GM19238 (cell line): ENCODE data around the gene PHGDH.
"Not testable (repeated sequence)": the region's sequence is repeated elsewhere in the genome, so short reads cannot be mapped to it uniquely, and the experiment has no call there.

Experiments used
- DNase-seq: peaks from one replicate; pipeline ENCODE4 v3.0.0; 2011; ENCODE audit warnings: low spot score; ENCODE audit not compliant: insufficient read length

The PHGDH gene

DNA sequence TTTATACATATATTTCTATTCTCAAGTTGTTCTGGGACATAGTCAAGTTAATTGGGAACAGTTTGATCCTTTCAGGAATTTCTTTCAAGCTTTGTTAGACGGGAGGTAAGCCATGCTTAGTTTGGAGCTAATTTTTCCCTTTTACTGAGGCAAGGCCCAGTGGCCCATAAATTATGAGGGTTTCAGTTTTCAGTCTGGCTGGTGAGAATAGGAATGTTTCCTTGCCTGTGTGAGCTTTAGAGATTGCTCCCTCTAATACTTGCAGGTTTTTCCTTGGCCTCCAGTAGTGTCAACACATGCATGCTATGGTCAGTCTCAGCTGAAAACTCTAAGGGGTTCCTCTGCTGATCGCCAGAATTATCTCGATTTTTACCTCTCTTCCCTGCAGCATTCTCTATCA, 14.1 kb upstream of the PHGDH start:
- no peak for DNase-seq

DNA sequence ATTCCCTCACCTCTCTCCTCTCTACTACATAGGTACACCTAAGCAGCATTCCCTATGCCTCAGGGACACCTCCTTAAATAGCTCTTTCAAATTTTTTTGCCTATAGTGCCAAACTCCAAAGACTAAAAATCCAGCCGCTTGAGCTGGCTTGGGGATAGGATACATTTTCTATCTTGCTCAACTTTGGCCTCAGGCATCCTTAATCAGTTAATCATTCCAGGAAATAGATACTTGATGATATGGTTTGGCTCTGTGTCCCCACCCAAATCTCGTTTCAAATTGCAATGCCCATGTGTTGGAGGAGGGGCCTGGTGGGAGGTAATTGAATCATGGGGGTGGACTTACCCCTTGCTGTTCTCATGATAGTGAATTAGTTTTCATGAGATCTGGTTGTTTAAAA, 11.4 kb upstream of the PHGDH start:
- DNase-seq = no peak

DNA sequence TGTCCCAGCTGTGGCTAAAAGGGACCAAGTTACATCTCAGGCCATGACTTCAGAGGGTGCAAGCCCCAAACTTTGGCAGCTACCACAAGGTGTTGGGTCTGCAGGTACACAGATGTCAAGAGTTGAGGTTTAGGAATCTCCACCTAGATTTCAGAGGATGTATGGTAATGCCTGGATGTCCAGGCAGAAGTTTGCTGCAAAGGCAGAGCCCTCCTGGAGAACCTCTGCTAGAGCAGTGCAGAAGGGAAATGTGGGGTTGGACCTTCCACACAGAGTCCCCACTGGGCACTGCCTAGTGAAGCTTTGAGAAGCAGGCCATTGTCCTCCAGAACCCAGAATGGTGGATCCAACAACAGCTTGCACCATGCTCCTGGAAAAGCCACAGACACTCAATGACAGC, 10.1 kb upstream of the PHGDH start:
- DNase-seq = no peak

GRCh38 chr1:119702384-119702783, 9.3 kb upstream of the PHGDH start:
- DNase-seq = no peak

DNA sequence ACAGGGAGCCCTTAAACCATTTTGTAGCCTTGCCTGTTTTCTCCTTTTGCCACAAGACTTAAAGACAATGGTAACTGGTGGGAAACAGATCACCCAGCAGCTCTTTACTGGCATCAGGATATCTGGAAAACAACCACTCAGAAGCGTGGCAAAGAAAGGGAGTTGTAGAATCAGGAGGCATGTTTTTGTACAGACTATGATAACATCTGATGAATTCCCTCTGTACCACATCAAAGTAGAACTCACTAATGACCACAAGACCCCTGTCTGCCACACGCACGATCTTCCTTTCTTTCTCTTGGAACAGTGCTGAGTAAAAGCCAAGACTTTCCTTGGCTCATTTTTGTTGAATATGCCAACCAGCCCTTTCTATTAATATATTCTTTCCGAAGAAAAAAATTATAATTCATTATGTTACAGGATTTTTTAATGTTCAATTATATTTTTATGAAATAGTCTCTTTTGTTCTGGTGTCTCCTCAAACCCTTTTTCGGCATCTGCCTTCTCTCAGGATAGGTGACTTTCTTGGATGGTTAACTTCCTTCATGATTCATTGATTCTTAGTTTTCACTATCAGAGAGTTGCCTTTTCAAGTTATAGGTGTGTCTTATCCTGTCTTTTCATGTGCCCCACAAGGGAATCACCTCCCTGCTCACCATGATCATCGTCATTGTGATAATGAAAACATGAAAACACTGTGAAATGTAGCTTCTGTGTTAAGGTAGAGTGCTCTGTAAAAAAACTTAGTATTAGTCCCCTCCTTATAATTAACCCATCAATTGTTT, 7.9 kb upstream of the PHGDH start:
- DNase-seq = no peak

DNA sequence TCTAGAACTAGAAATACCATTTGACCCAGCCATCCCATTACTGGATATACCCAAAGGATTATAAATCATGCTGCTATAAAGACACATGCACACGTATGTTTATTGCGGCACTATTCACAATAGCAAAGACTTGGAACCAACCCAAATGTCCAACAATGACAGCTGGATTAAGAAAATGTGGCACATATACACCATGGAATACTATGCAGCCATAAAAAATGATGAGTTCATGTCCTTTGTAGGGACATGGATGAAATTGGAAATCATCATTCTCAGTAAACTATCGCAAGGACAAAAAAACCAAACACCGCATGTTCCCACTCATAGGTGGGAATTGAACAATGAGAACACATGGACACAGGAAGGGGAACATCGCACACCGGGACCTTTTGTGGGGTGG, 5.1 kb upstream of the PHGDH start:
- DNase-seq = not testable (repeated sequence)

DNA sequence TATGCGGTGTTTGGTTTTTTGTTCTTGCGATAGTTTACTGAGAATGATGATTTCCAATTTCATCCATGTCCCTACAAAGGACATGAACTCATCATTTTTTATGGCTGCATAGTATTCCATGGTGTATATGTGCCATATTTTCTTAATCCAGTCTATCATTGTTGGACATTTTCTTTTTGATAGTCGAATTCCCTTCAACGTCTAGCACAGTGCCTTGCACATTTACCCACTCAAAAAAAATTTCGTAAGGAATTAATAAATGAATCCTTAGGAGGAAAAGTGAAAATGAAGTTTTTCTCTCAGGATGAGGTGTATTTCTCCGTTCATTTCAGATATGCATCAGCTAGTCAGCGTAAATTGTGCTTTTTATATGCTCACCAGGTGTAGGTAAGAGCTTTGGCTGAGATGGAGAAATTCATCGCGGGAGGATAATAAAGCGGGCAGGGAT, 354 bp upstream of the PHGDH start:
- not testable (repeated sequence) for DNase-seq

- DNase-seq = no peak
These were observed 756 bp downstream of the PHGDH start for GRCh38 chr1:119712342-119713038.

DNA sequence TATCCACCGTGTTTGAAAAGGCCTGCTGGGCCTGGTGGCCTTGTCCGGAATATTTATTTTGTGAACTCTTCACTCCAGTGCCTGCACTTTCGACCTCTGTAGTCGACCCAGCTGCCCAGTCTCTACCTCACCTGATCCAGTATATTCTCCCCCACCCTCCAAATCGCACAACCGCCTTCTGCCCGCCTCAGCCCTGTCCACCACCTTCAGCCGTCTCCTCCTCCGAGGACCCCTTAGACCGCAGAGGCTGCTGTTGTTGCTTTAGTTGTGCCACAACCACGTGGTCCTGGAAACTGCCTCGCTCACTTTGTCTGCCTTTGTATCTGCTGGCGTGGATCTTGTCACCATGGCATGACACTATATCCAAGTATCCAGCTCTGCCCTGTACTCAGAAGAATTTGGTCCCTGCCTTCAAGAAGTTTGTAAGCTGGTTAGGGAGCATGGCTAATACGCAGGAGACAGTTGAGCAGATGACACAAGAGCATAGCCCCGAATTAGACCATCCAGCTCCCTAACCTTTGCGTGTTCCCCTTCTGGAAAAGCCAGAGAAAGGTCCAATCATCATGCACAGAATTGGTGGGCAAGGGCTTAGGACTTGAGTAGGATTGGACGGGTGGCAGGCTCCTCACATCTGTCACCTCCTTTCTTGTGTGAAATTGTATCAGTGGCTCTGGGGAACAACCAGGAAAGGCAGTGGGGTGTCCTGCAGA, 1.5 kb downstream of the PHGDH start:
- no peak for DNase-seq

DNA sequence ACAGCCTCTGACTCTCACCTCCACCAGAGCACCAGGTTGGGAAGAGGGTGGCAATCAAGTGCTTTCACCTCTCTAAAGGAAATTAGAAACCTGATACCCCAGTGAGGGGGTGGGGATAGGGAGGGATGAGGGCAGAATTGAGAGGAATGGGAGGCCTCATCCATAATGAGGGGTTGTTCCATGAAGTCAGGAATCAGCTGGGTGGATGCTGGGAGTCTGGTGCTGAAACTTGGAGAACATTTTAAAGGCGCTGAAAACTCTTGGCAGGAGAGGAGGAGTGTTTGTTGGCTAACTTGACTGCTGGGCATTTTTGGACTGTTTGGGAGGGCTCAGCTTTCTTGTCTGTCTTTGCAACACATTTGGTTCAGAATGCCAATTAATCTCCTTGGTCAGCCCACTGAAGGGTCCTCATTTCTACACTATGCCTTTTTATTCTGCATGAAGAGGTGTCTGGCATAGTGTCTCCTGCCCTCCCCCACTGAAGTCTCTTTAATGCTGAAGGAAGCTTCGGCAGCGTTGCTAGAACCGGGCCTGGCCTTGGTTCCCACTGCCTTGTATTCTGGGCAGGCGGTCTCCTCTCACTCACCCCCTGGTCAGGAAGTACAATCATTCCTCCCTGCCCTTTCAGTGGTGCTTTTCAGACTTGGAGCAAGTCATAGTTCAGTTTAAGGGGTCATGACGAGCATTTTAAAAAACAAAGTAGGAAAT, 2.2 kb downstream of the PHGDH start:
- no peak for DNase-seq

- DNase-seq = no peak
These were observed 2.8 kb downstream of the PHGDH start for GRCh38 chr1:119714583-119714982.

GRCh38 chr1:119715542-119715941, 3.8 kb downstream of the PHGDH start:
- no peak for DNase-seq

GRCh38 chr1:119718409-119718808, 6.7 kb downstream of the PHGDH start:
- DNase-seq = no peak

DNA sequence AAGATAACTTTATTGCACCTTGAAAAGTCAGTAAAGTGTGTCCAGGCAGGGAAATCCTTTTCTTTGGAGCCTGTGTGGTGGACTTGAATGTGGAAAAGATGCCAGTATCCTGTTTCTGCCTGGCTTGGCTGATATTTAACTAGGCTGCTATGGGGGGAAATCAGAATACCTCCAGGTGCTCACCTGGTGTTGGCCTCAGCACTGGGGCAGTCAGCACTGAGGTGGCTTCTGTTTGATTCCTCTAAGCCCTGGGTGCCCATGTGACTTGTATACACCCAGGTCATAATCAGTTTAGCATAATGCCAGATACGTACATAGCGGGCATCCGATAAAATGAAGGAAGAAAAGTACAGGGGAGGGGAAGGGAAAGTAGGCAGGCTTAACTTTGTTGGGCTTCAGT, 7.2 kb downstream of the PHGDH start:
- DNase-seq = no peak

- no peak for DNase-seq
These were observed 9.2 kb downstream of the PHGDH start for GRCh38 chr1:119720866-119721440.

DNA sequence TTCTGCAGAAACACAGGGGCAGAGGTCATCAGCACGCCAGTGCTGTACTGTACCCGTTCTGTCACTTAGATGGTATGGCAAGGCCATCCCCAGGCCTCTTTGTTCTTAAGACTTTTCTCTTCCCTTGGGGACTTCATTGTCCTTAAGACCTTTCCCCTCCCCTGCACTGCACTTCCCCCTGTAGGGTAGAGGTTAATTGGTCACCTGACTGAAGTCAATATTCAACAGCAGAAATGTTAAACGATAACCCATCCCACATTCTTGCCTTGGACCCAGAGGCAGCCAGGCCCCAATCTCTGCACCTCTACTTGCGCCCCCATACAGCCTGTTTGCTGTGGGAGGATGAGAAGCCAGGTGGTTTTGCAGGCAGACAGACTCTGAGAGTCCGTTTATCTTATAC, 10.2 kb downstream of the PHGDH start:
- no peak for DNase-seq

- no peak for DNase-seq
These were observed 13.0 kb downstream of the PHGDH start for GRCh38 chr1:119724611-119725218.

DNA sequence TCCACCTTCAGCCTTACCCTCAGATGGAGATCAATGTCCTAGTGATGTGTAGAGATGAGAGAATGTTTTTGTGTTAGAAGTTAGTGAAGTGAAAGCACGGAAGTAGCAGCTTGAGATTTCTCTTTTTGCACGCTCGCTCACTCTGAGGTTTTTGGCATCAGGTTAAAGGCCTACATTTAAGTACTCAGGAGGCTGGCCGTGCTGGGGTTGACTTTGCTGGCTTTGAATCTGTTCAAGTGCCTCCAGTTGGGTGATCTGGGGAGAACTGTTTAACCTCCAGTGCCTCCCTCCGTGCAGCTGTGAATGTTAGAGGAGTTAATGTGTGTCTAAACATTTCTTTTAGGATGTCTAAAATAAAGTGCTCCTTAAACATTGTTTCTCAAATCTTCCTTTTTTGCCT, 13.9 kb downstream of the PHGDH start:
- no peak for DNase-seq

DNA sequence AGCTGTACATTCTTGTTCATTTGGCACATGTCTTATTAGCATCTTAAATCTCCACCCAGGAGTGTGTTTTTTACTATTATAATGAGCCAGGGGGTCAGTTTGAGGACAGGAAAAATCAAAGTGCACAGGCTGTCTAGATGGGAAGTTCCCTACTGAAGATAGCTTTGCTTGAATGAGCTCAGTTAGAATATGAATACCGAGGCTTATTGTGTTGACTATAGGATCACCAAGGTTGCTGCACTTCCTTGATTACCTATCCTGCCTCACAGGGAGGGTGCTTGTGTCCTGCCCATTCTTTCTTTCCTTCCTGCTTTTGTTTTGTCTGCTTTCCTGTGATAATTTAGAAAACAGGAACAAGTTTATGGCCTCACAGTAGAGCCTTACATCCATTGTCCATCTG, 16.3 kb downstream of the PHGDH start:
- no peak for DNase-seq

- no peak for DNase-seq
These were observed 17.3 kb downstream of the PHGDH start for GRCh38 chr1:119729044-119729443.

DNA sequence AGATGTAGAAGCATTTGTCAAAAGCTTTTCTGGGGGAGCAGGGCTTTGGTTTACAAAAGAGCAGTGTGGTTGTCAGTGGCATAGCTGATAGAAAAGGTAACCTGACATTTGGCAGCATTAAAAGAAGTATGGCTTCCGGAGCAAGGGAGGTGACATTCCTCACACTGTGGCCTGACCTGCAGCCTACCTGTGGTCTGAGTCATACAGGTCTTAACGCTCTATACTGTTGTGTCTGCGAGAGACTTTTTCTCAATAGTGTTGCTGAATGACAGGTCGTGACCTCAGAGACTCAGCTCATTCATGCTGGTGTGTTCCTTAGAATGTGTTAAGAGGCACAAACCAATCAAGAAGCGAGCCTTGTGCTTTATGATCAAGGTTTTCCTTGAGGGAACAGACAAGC, 19.3 kb downstream of the PHGDH start:
- DNase-seq = no peak
